A549 (cell line): ENCODE measurements around the gene PAEP.

Experiments
- BHLHE40 ChIP-seq: IDR thresholded peaks from 2 replicates; pipeline ENCODE4 v1.6.1; 2012; ENCODE audit warnings: low read depth, low read length, inconsistent platforms
- ESRRA ChIP-seq: fragments of 150-350 bp; IDR thresholded peaks from 2 replicates; pipeline ENCODE4 v1.6.1; 2014; ENCODE audit warnings: mild to moderate bottlenecking, low read length, borderline replicate concordance
- FOSL2 ChIP-seq, 2 experiments: fragments of 450-650 bp in 1 of 2; fragments of >200 bp in 1 of 2; sonication (Bioruptor Twin) in 1 of 2; formaldehyde crosslinking; IDR thresholded peaks; 2 replicates each; pipeline versions ENCODE4 v1.5.0 to v1.6.1; 2016 to 2020; ENCODE audit warnings: mild to moderate bottlenecking in 1 of 2, moderate library complexity in 1 of 2
- JUNB ChIP-seq: fragments of >200 bp; sonication (Bioruptor Twin); formaldehyde crosslinking; IDR thresholded peaks from 2 replicates; pipeline ENCODE4 v1.6.1; 2016
- NFE2L2 ChIP-seq: fragments of 150-350 bp; conservative IDR thresholded peaks from 2 replicates; pipeline ENCODE4 v1.6.1; 2014; ENCODE audit warnings: low read length
- NR3C1 ChIP-seq: fragments of >200 bp; sonication (Bioruptor Twin); formaldehyde crosslinking; IDR thresholded peaks from 3 replicates; pipeline ENCODE4 v1.6.1; 2017
- POLR2A ChIP-seq: IDR thresholded peaks from 2 replicates; pipeline ENCODE4 v1.6.1; 2012; ENCODE audit warnings: mild to moderate bottlenecking, low read length
- RFX5 ChIP-seq: fragments of 450-650 bp; IDR thresholded peaks from 2 replicates; pipeline ENCODE4 v1.7.1; 2014; ENCODE audit warnings: antibody characterized with exemption, mild to moderate bottlenecking, moderate library complexity
- TP53 ChIP-seq: fragments of 250-450 bp; sonication (Bioruptor Pico); IDR thresholded peaks from 2 replicates; pipeline ENCODE4 v1.5.0; 2021; ENCODE audit warnings: mild to moderate bottlenecking, moderate library complexity
- TF ChIP-seq, protein P1 (sequence below): fragments of >200 bp; sonication (Bioruptor Twin); formaldehyde crosslinking; IDR thresholded peaks from 3 replicates; pipeline ENCODE4 v1.5.1; 2016
- TF ChIP-seq, protein P2 (sequence below): fragments of 250-450 bp; sonication (Bioruptor Pico); IDR thresholded peaks from 2 replicates; pipeline ENCODE4 v1.5.0; 2021; ENCODE audit warnings: mild to moderate bottlenecking, moderate library complexity, borderline replicate concordance

DNA sequence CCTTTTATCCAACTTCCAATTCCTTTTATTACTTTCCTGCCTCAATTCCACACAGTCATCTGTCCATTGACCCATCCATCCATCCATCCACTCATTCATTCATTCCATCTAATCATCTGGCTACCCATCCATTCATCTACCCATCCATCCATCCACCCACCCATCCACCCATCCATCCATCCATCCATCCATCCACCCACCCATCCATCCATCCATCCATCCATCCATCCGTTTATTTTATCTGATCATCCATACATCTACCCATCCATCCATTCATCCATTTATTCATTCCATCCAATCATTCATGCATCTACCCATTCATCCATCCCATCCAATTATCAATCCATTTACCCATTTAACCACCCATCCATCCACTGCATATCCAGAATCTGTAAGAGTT, 11.6 kb downstream of the PAEP start:
- TF ChIP-seq POLR2A: no peak
- TF ChIP-seq FOSL2 (IDR thresholded peaks at IDR 0.05): no peak
- no peak for TF ChIP-seq FOSL2 (CRISPR knock-in tag; IDR thresholded peaks at IDR 0.05)
- TF ChIP-seq, protein P1, sequence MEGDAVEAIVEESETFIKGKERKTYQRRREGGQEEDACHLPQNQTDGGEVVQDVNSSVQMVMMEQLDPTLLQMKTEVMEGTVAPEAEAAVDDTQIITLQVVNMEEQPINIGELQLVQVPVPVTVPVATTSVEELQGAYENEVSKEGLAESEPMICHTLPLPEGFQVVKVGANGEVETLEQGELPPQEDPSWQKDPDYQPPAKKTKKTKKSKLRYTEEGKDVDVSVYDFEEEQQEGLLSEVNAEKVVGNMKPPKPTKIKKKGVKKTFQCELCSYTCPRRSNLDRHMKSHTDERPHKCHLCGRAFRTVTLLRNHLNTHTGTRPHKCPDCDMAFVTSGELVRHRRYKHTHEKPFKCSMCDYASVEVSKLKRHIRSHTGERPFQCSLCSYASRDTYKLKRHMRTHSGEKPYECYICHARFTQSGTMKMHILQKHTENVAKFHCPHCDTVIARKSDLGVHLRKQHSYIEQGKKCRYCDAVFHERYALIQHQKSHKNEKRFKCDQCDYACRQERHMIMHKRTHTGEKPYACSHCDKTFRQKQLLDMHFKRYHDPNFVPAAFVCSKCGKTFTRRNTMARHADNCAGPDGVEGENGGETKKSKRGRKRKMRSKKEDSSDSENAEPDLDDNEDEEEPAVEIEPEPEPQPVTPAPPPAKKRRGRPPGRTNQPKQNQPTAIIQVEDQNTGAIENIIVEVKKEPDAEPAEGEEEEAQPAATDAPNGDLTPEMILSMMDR: no peak
- no peak for TF ChIP-seq NR3C1
- TF ChIP-seq, protein P2, sequence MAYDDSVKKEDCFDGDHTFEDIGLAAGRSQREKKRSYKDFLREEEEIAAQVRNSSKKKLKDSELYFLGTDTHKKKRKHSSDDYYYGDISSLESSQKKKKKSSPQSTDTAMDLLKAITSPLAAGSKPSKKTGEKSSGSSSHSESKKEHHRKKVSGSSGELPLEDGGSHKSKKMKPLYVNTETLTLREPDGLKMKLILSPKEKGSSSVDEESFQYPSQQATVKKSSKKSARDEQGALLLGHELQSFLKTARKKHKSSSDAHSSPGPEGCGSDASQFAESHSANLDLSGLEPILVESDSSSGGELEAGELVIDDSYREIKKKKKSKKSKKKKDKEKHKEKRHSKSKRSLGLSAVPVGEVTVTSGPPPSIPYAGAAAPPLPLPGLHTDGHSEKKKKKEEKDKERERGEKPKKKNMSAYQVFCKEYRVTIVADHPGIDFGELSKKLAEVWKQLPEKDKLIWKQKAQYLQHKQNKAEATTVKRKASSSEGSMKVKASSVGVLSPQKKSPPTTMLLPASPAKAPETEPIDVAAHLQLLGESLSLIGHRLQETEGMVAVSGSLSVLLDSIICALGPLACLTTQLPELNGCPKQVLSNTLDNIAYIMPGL (CRISPR knock-in tag): no peak
- TF ChIP-seq NFE2L2: no peak
- TF ChIP-seq ESRRA: no peak
- TF ChIP-seq BHLHE40: no peak
- no peak for TF ChIP-seq JUNB
- TF ChIP-seq TP53 (CRISPR knock-in tag): no peak
- TF ChIP-seq RFX5: no peak
